NCI-H1417 treated with DMSO at 0.1 percent for 48 hours (cell line): ENCODE results near the gene SDHAF4.
"Not testable (repeated sequence)": the region's sequence is repeated elsewhere in the genome, so short reads cannot be mapped to it uniquely, and the experiment has no call there.

Source experiments
- DNase-seq: peaks from one replicate; lab custom pipeline; 2025; lab: John Stamatoyannopoulos, UW

The SDHAF4 gene

GRCh38 chr6:70592391-70593117, 25.8 kb downstream of the SDHAF4 start:
- no peak for DNase-seq

- no peak for DNase-seq
These were observed 26.4 kb downstream of the SDHAF4 start for GRCh38 chr6:70593118-70593486.

GRCh38 chr6:70599187-70599586, 32.5 kb downstream of the SDHAF4 start:
- no peak for DNase-seq

GRCh38 chr6:70601014-70601413, 34.3 kb downstream of the SDHAF4 start:
- no peak for DNase-seq

DNA sequence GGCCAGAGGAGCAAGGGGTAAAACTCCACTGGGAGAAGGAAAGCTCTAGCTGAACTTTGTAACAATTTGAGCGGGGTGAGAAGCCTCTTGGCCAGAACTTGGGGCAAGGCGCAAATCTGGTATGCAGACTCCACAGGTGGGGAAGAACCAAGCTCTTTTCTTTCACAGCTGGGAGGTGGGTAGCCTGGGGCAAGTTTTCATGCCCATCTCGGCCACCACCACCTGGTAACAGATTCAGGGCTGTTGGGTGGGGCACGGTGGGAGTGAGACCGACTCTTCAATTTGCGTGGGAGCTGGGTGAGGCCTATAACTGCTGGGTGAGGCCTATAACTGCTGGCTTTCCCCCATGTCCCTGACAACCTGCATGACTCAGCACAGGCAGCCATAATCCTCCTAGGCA, 37.5 kb downstream of the SDHAF4 start:
- no peak for DNase-seq

GRCh38 chr6:70607371-70607770, 40.6 kb downstream of the SDHAF4 start:
- DNase-seq: not testable (repeated sequence)

- DNase-seq: not testable (repeated sequence)
These were observed 42.5 kb downstream of the SDHAF4 start for GRCh38 chr6:70609181-70609580.

DNA sequence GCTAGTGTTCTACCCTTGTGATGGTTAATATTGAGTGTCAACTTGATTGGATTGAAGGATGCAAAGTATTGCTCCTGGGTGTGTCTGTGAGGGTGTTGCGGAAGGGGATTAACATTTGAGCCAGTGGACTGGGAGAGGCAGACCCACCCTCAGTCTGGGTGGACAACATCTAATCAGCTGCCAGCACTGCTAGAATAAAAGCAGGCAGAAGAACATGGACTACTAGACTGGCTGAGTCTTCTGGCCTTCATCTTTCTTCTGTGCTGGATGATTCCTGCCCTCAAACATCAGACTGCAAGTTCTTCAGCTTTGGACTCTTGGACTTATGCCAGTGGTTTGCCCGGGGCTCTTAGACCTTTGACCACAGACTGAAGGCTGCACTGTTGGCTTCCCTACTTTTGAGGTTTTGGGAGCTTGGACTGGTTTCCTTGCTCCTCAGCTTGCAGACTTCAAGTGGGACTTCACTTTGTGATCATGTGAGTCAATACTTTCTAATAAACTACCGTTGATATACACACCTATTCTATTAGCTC, 50.1 kb downstream of the SDHAF4 start:
- DNase-seq: no peak

- DNase-seq: no peak
These were observed 54.0 kb downstream of the SDHAF4 start for GRCh38 chr6:70620746-70621145.

GRCh38 chr6:70622461-70622860, 55.7 kb downstream of the SDHAF4 start:
- DNase-seq: no peak

DNA sequence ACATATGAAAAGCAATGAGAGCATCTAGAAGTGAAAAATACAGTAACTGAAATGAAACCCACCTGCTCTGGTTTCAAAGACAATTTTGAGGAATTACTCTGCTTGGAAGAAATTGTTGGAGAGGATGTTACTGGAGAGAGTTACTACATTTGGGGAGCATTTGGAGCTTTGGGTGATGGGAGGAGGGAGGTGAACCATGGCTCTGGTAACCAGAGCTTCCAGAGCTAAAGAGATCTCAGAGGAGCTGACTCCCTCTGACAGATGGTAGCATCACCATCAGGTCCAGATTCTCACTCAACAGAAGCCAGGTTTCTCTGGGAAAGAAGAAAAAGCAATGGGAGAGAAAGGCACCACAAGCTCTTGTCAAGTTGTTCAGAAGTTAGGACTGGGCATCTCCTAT, 58.7 kb downstream of the SDHAF4 start:
- no peak for DNase-seq

DNA sequence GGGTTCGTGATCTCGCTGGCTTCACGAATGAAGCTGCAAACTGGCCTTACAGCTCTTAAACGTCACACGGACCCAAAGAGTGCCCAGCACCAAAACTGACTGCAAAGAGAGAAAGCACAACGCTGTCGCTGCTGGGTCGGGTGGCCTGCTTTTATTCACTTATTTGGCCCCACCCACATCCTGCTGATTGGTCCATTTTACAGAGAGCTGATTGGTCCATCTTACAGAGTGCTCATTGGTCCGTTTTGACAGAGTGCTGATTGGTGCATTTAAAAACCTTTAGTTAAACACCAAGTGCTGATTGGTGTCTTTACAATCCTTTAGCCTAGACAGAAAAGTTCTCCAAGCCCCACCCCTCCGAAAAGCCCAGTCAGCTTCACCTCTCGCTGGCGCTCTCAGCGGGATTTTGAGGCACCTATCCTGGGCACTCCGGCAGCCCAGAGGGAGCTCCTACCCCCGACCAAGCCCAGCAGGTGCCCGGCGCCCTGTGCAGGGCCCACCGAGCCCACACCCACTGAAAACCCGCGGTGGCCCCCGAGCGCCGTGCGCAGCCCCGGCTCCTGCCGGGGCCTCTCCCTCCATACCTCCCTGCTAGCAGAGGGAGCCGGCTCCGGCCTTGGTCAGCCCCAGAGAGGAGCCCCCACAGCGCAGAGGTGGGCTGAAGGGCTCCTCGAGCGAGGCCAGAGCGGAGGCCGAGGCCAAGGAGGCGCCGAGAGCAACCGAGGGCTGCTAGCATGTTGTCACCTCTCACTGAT, 60.9 kb downstream of the SDHAF4 start:
- DNase-seq: no peak

DNA sequence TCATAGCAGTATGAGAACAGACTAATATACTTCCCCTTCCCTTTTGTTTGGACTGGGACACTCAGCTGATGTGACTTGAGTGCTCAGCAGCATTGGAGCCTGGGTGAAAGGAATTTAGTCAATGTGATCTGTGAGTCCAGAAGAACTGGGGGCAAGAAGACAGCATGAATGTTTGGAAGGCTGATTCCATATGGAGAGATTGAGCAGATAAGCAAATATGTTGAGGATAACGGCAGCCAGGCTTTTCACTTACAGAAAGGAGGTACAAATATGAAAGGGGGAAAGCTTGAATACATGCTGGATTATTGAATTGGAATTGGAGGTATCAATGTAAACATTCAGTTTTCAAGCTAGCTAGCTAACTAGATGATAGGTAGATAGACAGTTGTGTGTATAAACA, 63.2 kb downstream of the SDHAF4 start:
- no peak for DNase-seq

DNA sequence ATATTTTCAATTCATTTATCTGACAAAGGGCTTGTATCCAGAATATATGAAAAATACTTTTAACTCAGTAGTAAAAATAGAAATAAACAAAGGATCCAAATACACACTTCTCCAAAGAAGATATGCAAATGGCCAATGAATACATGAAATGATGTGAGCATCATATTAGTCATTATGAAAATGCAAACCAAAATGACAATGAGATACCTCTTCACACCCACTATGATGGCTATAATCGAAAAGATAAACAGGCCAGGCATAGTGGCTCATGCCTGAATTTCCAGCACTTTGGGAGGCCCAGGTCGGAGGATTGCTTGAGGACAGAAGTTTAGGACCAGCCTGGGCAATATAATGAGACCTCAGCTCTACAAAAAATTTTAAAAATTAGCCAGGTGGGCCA, 67.1 kb downstream of the SDHAF4 start:
- no peak for DNase-seq

DNA sequence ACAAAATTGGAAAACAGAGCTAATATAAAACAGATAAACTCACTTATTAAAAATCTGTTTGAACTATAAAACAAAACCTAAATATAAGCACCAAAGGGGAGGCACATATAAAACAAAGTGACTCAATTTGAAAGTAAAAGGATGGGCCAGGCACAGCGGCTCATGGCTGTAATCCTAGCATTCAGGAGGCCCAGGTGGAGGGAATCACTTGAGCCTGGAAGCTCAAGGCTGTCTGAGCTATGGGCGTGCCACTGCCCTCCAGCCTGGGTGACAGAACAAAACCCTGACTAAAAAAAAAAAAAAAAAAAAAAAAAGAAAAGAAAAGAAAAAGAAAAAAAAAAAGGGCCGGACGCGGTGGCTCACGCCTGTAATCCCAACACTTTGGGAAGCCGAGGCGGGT, 69.9 kb downstream of the SDHAF4 start:
- DNase-seq: no peak

DNA sequence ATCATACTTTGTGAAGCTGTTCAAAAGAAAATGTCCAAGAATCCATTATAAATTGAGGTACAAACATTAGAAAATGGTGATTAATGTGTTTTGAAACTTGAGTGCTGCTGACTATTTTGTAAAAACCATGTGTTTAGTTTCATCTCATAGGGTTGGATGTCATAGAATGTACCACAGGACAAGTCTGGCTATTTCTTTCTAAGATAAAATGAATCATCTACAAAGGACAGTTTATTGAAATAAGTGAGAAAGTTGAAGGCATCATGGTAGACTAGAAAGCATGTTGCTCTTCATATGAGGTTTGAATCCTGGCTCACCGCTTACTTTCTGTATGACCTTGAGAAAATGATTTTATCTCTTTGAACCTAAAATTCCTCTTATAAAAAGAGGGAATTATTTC, 71.7 kb downstream of the SDHAF4 start:
- no peak for DNase-seq
